ENCODE data around the gene PRPSAP2. TPM values are rescaled to one million over a fixed set of nuclear protein-coding genes. Genes with fewer than 3 reads are reported as not detected.
"Not testable (repeated sequence)": the region's sequence is repeated elsewhere in the genome, so short reads cannot be mapped to it uniquely, and the experiment has no call there.

PRPSAP2 gene
- total RNA-seq, 1 donor from 2014 or later: 15.9 TPM

DNA sequence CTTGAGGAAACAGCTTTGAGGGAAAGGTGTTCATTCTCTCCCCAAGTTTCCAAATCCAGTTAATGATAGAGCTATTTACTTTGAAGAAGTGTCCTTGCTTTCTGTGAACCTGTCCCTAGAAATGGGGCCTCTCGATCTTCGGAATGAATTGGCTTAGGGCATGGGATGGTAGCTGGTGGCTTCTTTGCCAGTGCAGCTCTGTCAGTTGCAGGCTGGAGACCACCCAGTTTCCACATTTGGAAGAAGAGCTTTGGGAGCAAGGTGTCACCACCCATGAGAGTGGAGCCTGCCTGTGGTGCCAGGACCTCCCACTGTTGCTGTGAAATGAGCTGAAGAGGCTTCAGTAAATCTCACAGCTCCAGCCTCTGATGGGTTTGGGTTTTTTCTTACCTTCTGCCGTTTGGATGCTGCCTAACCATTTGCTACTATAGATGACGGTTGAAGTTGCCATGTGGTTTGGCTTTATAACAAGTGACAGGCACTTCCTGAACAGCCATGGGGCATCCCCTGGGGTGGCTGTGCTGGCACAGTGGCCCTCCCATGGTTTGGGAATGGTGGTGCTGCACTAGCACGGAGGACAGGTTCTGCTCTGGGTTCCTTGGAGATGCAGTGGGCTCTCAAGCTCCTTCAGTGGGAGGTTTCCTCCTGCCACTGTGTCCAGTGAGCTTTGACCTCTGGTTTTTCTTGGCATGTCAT is 74.6 kb downstream of the PRPSAP2 start:
- intact Hi-C loops (cut with DNase I): no loop called here
- ATAC-seq (no peak), DNase-seq (ENCODE audit: missing footprints) (no peak)

DNA sequence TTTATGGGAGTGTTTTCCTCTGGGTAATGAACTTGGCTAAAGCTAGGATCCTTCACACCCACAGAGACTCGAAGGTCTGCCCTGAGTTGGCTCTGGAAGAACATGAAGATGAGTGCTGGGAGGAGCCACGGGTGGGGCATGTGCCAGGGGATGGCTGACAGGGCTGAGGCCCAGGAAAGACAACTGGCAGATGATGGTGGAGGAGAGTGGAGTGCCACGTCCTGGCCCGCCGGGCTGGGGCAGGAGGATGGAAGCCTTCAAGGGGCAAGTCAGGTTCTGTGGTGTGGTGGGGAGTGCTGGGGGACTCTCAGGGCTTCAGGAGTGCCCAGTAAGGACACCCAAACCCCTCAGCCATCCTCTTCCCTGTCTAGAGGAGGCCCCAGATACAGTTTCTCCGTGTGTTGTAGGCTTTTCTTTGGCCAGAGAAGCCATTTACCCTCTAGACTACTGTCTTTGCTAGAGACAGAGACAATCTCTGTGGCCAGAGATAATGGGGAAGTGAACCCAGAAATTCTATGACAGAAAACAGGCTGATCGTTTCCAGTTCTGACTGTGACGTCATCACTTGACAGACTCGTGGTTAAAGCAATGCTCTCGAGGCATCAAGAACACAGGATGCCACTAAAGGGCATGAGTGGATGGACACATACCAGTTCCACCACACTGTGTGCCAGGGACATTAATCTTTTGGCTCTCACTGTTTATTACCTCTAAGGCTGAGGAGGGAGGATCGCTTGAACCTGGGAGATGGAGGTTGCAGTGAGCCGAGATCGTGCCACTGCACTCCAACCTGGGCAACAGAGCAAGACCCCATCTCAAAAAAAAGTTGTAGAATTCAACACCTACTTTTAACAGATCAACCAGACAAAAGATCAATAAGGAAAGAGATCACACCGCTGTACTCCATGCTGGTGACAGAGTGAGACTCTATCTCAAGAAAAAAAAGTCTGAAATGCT is 75.4 kb downstream of the PRPSAP2 start:
- intact Hi-C loops (cut with DNase I): no loop called here
- DNase-seq (ENCODE audit: missing footprints) (no peak), ATAC-seq (no peak)

DNA sequence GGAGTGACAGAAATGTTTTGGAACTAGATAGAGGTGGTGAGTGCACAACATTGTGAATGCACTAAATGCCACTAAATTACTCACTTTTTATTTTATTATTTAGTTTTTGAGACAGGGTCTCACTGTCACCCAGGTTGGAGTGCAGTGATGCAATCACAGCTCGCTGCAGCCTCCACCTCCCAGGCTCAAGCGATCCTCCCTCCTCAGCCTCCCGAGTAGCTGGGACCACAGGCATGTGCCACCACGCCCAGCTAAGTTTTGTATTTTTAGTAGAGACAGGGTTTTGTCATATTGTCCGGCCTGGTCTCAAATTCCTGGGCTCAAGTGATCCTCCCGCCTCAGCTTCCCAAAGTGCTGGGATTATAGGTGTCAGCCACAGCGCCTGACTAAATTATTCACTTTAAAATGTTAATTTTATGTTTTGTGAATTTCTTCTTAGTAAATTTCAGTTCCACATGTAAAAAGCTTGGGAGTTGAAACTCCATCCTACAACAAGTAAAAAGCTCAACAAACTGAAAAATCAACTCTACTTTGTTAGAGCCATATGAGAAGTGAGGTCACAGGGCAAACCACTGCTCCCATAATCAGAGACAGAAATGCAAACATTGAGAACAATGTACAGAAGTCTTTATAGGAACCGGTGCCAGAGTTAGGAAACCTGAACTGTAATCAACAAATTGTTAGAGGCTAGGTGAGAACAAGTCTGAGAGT is 80.2 kb downstream of the PRPSAP2 start:
- intact Hi-C loops (cut with DNase I): no loop called here
- ATAC-seq (no peak), DNase-seq (ENCODE audit: missing footprints) (no peak)

DNA sequence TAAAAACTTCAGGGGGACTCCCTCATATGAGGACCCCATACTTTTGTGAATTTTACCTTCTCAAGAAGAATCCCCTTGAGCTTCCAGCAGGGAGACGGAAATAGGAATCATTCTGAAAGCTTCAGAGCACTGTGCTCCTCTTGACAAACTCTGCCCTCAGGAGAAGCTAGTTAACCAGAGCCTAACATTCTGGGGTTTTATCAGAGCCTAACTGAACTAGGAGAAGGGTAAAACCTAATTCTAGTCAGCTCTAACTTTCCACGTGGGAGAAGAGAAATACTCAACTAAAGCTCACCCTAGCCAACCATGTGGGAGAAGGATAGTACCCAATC is 80.7 kb downstream of the PRPSAP2 start:
- DNase-seq (ENCODE audit: missing footprints) (no peak), ATAC-seq (no peak)
- intact Hi-C loops (cut with DNase I): no loop called here

DNA sequence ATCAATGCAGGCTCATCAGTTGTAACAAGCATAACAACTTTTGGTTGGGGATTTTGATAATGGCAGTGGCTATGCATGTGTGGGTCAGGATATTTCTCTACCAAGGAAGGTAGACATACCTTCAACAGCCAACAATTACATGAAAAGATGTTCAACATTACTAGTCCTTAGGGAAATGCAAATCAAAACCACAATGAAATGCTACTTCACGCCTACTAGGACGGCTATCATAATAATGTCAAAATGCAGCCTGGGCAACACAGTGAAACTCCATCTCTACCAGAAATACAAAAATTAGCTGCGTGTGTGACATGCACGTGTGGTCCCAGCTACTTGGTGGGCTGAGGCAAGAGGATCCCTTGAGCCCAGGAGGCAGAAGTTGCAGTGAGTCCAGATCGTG is 86.7 kb downstream of the PRPSAP2 start:
- intact Hi-C loops (cut with DNase I): no loop called here
- DNase-seq (ENCODE audit: missing footprints) (no peak), ATAC-seq (no peak)

DNA sequence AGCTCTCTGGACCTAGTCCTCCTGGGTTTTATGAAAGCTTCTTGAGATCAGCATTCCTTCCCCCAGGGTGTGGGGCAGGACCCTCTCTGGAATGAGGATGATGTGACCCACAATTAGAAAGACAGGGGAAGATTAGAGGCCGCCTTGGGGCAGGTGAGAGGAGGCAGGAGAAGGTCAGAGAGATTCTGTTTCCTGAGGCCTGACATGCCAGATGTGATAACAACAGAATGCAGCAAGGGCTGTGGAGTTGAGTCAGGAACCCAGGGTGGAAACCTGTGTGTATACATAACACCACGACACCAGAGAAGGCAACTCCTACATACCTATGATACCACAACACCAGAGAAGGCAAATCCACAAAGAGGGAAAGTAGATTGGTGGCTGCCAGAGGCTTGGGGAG is 88.6 kb downstream of the PRPSAP2 start:
- DNase-seq (ENCODE audit: missing footprints) (no peak), ATAC-seq (no peak)
- intact Hi-C loops (cut with DNase I): no loop called here

DNA sequence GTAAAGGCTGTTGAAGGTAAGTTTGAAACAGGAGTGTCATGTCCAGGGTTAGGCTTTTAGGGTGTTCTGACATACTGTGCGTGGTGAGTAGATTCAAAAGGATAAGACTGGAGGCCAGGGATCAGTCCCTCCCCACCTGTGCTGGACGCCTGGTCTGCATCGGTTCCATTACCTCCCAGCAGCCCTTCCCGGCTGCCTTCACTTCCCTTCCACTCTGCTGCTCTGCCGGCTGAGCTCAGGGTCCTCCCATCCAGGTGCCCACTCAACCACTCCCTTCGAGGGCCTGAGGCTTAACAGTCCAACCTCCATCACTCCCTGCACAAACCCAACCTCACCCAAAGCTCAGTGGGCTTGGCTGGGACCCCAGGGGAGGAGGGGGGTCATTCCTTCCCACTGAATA is 89.9 kb downstream of the PRPSAP2 start:
- DNase-seq (ENCODE audit: missing footprints): no peak
- no peak for ATAC-seq
- intact Hi-C loops (cut with DNase I): no loop called here

DNA sequence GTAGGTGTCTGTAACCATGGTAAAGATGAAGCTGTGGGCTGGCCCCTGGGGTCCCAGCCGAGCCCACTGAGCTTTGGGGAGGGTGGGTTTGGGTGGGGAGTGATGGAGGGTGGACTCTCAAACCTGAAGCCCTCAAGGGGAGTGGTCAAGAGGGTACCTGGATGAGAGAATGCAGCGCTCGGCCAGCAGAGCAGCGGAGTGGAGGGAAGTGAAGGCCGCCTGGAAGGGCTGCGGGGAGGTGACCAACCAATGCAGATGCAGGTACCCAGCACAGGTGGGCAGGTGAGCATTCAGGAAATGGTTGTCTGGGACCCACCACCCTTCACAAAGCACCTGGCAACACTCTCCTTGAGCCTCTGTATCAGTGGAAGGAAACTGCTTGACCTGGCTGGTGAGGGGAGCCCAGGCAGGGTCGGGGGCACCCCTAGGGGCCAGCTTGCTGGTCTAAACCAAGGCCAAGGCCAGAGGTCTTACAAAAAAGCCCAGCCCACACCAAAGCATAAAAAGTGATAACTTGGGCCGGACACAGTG is 90.6 kb downstream of the PRPSAP2 start:
- ATAC-seq (no peak), DNase-seq (ENCODE audit: missing footprints) (no peak)
- intact Hi-C loops (cut with DNase I): no loop called here

DNA sequence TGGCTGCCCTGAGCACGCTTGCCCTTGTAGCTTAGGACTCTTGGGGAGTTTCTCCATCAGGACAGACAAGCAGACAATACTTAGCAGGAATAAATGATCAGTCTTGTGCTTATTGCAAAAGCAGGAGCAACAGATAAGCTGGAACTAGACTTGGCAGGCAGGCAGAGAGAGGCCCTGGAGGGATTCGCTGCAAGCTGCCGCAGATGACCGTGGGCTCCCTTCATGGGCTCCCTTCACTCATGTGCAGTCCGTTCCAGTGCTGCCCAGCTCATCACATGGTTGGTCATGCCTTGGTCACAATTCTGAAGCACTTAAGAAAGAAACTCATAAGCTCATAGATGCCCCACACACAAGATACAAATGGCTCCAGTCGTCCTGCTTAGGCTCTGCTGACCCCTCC is 91.6 kb downstream of the PRPSAP2 start:
- DNase-seq (ENCODE audit: missing footprints) (peak; percentile 63), ATAC-seq (peak; percentile 56)
- intact Hi-C loops (cut with DNase I): no loop called here

DNA sequence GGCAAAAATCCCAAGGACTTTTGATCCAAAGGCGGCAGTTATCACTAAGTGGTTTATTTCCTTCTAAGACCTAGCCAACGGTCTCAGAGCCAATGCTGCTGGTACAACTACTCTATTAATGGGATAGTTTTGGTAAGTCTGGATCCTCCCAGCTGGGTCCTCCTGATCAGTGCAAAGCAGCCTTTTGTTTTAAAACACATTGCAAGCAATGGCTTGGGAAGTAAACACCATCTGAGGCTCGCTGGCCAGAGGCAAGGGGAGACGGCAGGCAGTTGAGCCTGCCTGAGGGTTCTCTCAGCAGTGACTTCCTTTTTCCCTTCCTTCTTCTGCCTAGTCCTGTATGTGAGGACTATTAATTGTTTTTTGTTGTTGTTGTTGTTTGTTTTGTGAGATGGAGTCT is 92.4 kb downstream of the PRPSAP2 start:
- ATAC-seq (no peak), DNase-seq (ENCODE audit: missing footprints) (no peak)
- intact Hi-C loops (cut with DNase I): no loop called here

DNA sequence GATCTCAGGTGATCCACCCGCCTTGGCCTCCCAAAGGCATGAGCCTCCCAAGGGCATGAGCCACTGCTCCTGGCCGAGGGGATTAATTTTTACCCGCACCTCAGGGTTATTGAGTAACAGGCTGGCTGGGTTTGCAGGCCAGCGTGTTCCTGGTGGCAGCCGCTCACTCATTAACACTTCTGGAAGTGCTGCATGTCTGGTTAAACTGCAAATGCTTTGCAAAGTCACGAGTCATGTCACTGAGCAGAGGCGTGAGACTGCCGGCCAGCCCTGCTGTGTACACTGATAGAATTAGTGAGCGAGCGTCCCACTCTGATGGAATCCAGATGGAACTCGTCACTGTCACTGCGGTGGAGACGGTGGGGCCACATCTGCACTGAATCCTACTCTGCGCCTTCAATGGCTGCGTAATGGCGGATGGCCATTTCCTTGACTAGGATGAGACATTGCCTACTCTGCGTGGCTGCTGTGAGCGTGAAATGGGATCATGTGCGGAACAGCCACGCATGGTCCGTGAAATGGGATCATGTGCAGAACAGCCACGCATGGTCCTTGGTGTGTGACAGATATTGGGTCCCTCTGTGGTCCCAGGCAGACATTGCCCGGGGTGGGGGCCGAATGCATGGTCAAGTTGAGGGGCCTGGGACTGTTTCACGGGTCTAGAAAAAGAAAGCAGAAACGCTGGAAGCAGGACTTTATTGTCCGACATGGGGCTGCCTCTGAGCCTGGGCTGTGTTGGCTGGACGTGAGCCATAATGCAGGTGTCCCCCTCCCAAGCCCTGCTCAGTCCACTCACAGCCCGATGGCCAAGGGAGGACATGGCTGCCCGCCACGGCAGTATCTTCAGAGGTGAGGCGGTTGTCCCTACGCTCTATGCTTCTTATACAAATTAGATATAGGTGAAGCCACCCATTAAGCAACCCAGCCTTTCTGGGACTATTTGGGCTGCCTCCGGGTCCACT is 93.3 kb downstream of the PRPSAP2 start:
- intact Hi-C loops (cut with DNase I): no loop called here
- DNase-seq (ENCODE audit: missing footprints) (peak; percentile 70), ATAC-seq (peak; percentile 87)

DNA sequence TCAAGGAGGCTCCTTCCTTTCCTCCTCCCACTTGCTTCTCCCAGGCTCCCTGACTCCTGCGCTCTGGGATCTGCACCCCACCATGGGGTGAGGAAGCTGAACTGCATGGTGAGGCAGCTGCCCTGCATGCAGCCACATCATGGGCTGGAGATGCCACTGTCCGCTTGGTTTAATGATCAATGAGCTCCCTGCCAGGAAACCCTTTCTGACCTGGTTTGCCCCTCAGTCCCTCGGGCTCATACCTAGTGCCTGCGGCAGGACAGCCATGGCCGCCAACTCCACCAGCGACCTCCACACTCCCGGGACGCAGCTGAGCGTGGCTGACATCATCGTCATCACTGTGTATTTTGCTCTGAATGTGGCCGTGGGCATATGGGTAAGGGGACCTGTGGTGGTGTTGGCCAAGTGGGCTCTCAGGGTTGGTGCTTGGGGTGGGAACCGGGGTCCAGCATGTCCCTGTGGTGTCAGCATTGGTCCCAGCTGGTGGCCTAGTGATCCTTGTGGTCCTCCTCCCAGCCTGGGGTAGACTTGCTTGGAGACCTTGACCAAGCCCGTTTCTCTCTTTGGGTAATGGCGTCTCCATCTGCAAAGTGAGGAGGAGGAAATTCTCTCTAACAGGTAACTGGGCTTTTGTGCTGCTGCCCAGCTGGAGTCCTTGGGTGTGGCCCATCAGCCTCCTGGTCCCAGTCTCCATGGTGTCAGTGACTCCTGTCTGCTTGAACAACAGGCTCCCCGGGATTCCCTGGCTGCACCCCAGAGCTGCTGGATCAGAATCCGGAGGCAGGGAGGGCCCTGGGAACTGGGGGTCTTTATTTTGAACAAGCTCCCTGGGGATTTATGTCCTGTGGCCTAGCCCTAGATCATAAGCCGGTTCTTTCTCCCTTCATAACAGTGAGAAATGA is 94.3 kb downstream of the PRPSAP2 start, which contains the start of gene SLC5A10:
TSS of gene SLC5A10 (plus strand) at position 225 of the 902 bp plus-strand sequence. CDS start at position 266, 41 bp downstream.
- intact Hi-C loops (cut with DNase I): no loop called here
- no peak for ATAC-seq
- peak; percentile 50 for DNase-seq (ENCODE audit: missing footprints)

DNA sequence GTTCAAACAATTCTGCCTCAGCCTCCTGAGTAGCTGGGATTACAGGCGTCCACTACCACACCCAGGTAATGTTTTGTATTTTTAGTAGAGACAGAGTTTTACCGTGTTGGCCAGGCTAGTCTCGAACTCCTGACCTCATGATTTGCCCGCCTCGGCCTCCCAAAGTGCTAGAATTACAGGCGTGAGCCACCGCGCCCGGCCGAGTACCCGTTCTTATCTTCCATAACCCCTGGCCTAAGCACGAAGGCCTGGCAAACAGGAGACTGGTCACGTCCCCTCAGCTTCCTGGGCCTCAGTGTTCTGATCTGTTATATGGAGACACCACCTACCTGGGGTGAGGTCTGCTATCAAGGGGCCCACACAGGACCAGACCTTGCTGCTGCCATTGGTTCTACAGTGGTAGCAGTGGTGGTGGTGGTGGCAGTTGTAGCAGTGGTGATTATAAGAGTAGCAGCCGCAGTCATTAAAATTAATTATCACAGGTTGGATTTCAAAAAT is 95.3 kb downstream of the PRPSAP2 start:
- DNase-seq (ENCODE audit: missing footprints) (peak; percentile 65), ATAC-seq (no peak)
- intact Hi-C loops (cut with DNase I): no loop called here

DNA sequence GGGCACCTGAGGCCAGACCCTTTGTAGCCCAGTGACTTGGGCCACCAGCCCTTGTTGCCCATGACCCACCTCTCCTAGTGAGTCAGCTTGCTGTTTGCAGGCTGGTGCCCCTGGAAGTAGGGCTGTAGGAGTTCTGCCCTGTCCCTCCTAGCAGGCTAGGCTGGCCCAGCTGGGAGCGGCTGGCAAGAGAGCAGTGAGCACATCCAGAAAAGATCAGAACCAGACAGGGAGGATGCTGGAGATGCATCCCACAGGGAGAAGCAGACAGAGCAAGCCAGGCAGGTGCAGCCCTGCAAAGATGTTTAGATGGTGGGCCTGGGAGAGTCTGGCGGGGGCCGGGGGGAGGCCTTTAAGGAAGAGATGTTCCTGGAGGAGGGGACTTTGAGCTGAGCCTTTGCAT is 96.4 kb downstream of the PRPSAP2 start:
- intact Hi-C loops (cut with DNase I): no loop called here
- no peak for ATAC-seq
- no peak for DNase-seq (ENCODE audit: missing footprints)

DNA sequence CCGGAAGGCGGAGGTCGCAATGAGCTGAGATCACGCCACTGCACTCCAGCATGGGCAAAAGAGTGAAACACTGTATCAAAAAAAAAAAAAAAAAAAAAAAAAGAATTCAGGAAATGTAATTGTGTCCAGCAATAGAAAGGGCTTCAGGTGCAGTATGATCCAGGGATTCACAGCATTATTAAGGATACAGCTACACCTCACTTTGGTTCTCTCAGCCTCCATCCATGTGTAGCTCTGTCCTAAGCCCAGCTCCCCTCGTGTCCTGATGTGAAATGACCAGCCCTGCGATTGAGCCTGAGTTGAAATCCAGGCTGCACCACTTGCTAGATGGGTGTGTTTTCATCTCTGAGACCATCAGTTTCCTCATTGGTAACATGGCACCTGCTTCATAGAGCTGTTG is 97.1 kb downstream of the PRPSAP2 start:
- intact Hi-C loops (cut with DNase I): no loop called here
- DNase-seq (ENCODE audit: missing footprints) (no peak), ATAC-seq (no peak)

DNA sequence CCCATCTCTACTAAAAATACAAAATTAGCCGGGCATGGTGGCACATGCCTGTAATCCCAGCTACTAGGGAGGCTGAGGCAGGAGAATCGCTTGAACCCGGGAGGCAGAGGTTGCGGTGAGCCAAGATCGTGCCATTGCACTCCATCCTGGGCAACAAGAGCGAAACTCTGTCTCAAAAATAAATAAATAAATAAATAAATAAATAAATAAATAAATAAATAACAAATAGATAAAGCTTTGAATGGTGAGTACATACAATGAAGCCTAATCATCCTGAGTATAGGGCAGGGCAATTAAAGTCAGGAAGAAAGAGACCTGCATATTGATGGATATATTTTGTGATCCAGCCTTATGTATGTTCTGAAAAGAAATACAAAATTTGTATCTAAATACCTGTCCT is 98.1 kb downstream of the PRPSAP2 start:
- intact Hi-C loops (cut with DNase I); DNase-seq (ENCODE audit: missing footprints); ATAC-seq: not testable (repeated sequence)

DNA sequence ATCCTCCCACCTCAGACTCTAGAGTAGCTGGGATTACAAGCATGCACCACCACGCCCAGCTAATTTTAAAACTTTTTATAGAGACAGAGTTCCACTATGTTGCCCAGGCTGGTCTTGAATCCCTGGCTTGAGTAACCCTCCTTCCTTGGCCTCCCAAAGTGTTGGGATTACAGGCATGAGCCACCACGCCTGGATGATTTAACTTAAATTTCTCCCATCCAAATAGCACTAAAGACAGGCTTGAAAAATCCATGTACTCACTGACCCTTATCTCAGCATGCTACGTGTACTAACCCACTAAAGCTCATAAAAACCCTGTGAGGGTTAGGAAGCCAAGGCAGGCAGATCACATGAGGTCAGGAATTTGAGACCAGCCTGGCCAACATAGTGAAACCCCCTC is 98.7 kb downstream of the PRPSAP2 start:
- no peak for DNase-seq (ENCODE audit: missing footprints)
- intact Hi-C loops (cut with DNase I): no loop called here
- no peak for ATAC-seq

Measured in Right ventricle myocardium inferior (tissue), 1 donor.